ENCODE data around the gene LYG1. TPM values are rescaled to one million over a fixed set of nuclear protein-coding genes. Genes with fewer than 3 reads are reported as not detected.
"Not testable (repeated sequence)": the region's sequence is repeated elsewhere in the genome, so short reads cannot be mapped to it uniquely, and the experiment has no call there.

The LYG1 gene
- polyA plus RNA-seq, 3 donors: 3.0 to 6.2 (median 3.6) TPM

- DNase-seq (ENCODE audit: extremely low read depth in 1 of 11, low read depth in 9 of 11, low spot score in 4 of 11): no peak
Measured at GRCh38 chr2:99279969-99280695, 20.9 kb downstream of the LYG1 start.

- no peak for DNase-seq (ENCODE audit: extremely low read depth in 1 of 11, low read depth in 9 of 11, low spot score in 4 of 11)
Measured at GRCh38 chr2:99278793-99279291, 22.2 kb downstream of the LYG1 start.

GRCh38 chr2:99278195-99278765 lies 22.7 kb downstream of the LYG1 start:
- not testable (repeated sequence) for DNase-seq (ENCODE audit: extremely low read depth in 1 of 11, low read depth in 9 of 11, low spot score in 4 of 11)

- DNase-seq (ENCODE audit: extremely low read depth in 1 of 11, low read depth in 9 of 11, low spot score in 4 of 11): no peak
Measured at GRCh38 chr2:99275882-99276281, 25.1 kb downstream of the LYG1 start.

- no peak for DNase-seq (ENCODE audit: extremely low read depth in 1 of 11, low read depth in 9 of 11, low spot score in 4 of 11)
Measured at GRCh38 chr2:99261242-99261641, 39.8 kb downstream of the LYG1 start.

- DNase-seq (ENCODE audit: extremely low read depth in 1 of 11, low read depth in 9 of 11, low spot score in 4 of 11): no peak
Measured at GRCh38 chr2:99260184-99260583, 40.8 kb downstream of the LYG1 start.

GRCh38 chr2:99259465-99259864 lies 41.5 kb downstream of the LYG1 start:
- no peak for DNase-seq (ENCODE audit: extremely low read depth in 1 of 11, low read depth in 9 of 11, low spot score in 4 of 11)

- DNase-seq (ENCODE audit: extremely low read depth in 1 of 11, low read depth in 9 of 11, low spot score in 4 of 11): no peak
Measured at GRCh38 chr2:99256677-99257076, 44.3 kb downstream of the LYG1 start.

- no peak for DNase-seq (ENCODE audit: extremely low read depth in 1 of 11, low read depth in 9 of 11, low spot score in 4 of 11)
Measured at GRCh38 chr2:99255491-99256318, 45.3 kb downstream of the LYG1 start, which contains the start of gene LYG2. TSS of gene LYG2 (minus strand) at chr2:99255666. CDS start at chr2:99254260, 1,406 bp downstream.

- DNase-seq (ENCODE audit: extremely low read depth in 1 of 11, low read depth in 9 of 11, low spot score in 4 of 11): no peak
Measured at GRCh38 chr2:99249951-99250350, 51.0 kb downstream of the LYG1 start.

- DNase-seq (ENCODE audit: extremely low read depth in 1 of 11, low read depth in 9 of 11, low spot score in 4 of 11): no peak
Measured at GRCh38 chr2:99242151-99242550, 58.8 kb downstream of the LYG1 start.

GRCh38 chr2:99240431-99240830 lies 60.6 kb downstream of the LYG1 start:
- no peak for DNase-seq (ENCODE audit: extremely low read depth in 1 of 11, low read depth in 9 of 11, low spot score in 4 of 11)

- no peak for DNase-seq (ENCODE audit: extremely low read depth in 1 of 11, low read depth in 9 of 11, low spot score in 4 of 11)
Measured at GRCh38 chr2:99238599-99238998, 62.4 kb downstream of the LYG1 start.

Other genes with a start within 250 kb of the LYG1 start
- gene C2orf15, start 159.5 kb downstream of the LYG1 start, polyA plus RNA-seq (ENCODE audit: insufficient read length in 3 of 3): 10 to 100 TPM in 2 of 3 donors, 1 to 10 TPM in 1; 9.9 to 13.7 (median 12.3) TPM
- gene TSGA10, start 146.3 kb downstream of the LYG1 start, polyA plus RNA-seq (ENCODE audit: insufficient read length in 3 of 3): 10 to 100 TPM; 14.4 to 20.4 (median 14.7) TPM
- gene LIPT1, start 146.2 kb downstream of the LYG1 start, polyA plus RNA-seq (ENCODE audit: insufficient read length in 3 of 3): 10 to 100 TPM; 14.6 to 18.1 (median 17.5) TPM
- gene MITD1, start 120.1 kb downstream of the LYG1 start, polyA plus RNA-seq (ENCODE audit: insufficient read length in 3 of 3): 10 to 100 TPM; 37.3 to 56.2 (median 55.2) TPM
- gene MRPL30, start 120.0 kb downstream of the LYG1 start, polyA plus RNA-seq (ENCODE audit: insufficient read length in 3 of 3): 10 to 100 TPM; 46.5 to 53.0 (median 50.4) TPM
- under 1 TPM; 0.46 to 0.98 (median 0.56) TPM for gene LYG2, start 45.5 kb downstream of the LYG1 start, polyA plus RNA-seq (ENCODE audit: insufficient read length in 3 of 3)
- 10 to 100 TPM; 39.0 to 47.6 (median 41.6) TPM for gene TXNDC9, start 35.1 kb upstream of the LYG1 start, polyA plus RNA-seq (ENCODE audit: insufficient read length in 3 of 3)
- 10 to 100 TPM; 66.0 to 78.0 (median 72.0) TPM for gene EIF5B, start 36.2 kb upstream of the LYG1 start, polyA plus RNA-seq (ENCODE audit: insufficient read length in 3 of 3)
- gene REV1, start 188.8 kb upstream of the LYG1 start, polyA plus RNA-seq (ENCODE audit: insufficient read length in 3 of 3): 10 to 100 TPM; 48.3 to 73.7 (median 60.3) TPM